SK-N-MC (cell line): Measurements from ENCODE around the gene MACROD2.

Experiments
- EZH2 ChIP-seq: fragments of 200-600 bp; sonication (generic); IDR thresholded peaks from one replicate; pipeline ENCODE4 v1.6.1; 2017; ENCODE audit warnings: antibody characterized with exemption
- FOXP2 ChIP-seq: optimal IDR thresholded peaks from 2 replicates; pipeline ENCODE3; 2011; ENCODE audit warnings: mild to moderate bottlenecking, moderate library complexity; ENCODE audit not compliant: insufficient read depth; ENCODE audit errors: extremely low read length, control extremely low read depth
- POLR2AphosphoS5 ChIP-seq: IDR thresholded peaks from 2 replicates; pipeline ENCODE4 v1.6.1; 2012; ENCODE audit warnings: mild to moderate bottlenecking, low read depth, low read length, borderline replicate concordance

DNA sequence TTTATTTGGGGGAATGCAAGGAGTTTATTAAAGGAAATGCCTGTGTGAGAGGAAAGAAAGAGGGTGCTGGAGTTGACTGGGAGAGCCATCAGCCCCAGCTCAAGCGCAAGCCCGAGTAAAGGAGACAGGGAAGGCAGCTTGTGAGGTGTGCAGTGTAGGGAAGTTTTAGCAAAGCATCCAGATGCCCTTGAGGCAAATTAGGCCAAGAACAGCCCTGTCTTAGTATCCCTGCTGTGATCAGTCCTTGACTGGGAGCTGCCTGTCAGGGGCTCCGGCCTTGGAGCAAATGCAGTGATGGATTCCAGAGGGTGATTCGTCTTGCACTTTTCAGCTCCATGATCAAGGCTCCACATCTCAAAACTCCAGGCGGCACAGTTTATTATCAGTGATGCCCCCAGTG is 2016.2 kb downstream of the MACROD2 start:
- TF ChIP-seq EZH2 = no peak
- no peak for TF ChIP-seq POLR2AphosphoS5
- no peak for TF ChIP-seq FOXP2
